Ecto neural progenitor cell (in vitro differentiated cells): ENCODE results near the gene SUSD6.
A peak's percentile ranks its signal among the peaks of the same experiment; 100 is the strongest.
"Not testable (repeated sequence)": the region's sequence is repeated elsewhere in the genome, so short reads cannot be mapped to it uniquely, and the experiment has no call there.

Experiments
- DNase-seq: peaks from one replicate; pipeline ENCODE4 v3.0.0-alpha.2; 2018; ENCODE audit warnings: low spot score

SUSD6 gene

DNA sequence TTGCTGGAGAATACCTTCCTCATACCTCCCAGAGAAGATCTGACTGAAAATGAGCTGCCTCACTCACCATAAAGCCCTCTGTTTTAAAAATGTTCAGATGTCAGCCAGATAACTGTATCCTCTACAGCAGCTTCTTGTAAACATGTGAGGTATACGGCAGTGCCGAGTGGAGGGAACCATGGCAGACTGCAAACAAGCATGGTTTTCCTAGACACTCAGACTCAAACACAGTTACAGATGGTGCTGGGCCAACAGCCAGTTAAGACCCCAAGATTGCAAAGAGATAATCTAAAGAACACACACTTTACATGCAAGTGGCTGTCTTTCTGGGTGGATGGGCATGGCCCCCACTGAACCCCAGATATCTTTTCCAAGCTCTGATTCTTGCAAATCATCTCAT, 20.1 kb upstream of the SUSD6 start:
- no peak for DNase-seq

DNA sequence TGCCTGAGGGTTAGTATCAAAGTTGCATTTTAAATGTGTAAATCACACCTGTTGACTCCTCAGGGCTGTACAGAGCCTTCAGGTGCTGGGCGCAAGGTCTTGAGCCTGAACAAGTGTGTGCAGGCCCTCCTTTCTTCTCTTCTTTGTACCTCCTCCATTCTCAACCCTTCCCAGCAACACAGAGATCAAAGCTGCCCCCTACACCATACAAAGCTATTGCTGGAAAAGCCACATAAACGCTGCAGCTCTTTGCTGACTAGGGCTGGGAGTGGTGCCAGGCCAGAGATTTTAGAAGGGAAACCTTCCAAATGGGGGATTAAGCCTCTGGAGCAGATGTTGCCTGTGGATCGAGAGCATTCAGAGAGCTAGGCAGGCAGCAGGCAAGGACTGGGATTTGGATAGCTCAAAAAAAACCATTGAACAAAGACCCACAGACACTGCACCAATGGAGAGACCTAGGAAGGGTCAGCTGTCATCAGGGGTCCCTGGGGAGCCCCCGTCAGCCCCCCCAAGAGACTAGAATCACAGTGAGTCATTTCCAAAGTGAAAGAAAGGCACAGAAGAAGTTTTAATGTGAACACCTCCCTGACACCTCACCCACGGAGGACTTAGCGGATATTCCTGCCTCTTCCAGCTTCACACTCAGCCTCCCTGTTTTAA, 18.2 kb upstream of the SUSD6 start:
- DNase-seq = peak; percentile 61

DNA sequence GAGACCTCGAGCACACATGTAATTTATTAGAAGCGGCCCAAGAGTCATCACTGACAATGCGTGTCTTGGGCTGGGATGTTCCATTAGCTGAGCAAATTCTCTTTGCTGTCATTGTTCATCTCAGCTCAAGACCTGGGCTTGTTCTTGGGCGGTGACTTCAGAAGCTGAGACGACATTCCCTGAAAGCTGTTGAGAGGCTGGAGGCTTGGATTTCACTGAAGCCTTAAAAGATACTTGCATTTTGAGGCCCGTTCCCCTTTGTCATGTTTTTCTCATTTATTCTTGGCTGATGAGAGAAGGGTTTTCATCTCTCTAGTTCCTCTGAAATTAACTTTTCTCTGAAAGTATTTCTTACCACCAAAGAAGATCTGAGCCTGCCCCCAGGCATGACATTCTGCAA, 16.6 kb upstream of the SUSD6 start:
- DNase-seq = no peak

DNA sequence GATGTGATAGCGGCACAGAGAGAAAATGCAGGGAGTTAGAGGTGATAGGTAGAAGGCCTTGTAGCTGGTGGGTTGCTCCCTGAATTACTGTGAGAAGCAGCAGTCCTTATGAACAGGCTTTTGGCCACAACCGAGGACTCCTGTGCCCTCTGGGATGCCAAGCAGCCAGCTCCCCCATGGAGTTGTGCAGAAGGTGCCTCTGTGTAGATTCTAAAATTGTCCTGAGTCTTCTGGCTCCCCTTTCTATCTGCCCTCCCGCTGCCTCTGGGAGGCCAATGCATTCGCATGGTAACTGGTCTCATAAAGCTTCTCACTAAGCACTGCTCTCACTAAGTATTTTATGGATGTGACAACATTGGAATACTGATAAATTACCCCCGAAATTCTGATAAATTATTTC, 16.1 kb upstream of the SUSD6 start:
- no peak for DNase-seq

DNA sequence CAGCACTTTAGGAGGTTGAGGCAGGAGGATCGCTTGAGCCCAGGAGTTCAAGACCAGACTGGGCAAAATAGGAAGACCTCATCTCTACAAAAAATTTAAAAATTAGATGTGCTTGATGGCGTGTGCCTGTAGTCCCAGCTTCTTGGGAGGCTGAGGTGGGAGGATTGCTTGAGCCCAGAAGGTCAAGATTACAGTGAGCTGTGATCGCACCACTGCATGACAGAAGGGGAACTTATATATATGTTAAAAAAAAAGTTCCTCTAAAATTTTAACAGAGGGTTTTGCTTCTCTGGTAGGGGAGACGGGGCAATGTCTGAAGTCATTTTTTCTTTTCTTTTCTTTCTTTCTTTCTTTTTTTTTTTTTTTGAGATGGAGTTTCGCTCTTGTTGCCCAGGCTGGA, 12.0 kb upstream of the SUSD6 start:
- DNase-seq = not testable (repeated sequence)

DNA sequence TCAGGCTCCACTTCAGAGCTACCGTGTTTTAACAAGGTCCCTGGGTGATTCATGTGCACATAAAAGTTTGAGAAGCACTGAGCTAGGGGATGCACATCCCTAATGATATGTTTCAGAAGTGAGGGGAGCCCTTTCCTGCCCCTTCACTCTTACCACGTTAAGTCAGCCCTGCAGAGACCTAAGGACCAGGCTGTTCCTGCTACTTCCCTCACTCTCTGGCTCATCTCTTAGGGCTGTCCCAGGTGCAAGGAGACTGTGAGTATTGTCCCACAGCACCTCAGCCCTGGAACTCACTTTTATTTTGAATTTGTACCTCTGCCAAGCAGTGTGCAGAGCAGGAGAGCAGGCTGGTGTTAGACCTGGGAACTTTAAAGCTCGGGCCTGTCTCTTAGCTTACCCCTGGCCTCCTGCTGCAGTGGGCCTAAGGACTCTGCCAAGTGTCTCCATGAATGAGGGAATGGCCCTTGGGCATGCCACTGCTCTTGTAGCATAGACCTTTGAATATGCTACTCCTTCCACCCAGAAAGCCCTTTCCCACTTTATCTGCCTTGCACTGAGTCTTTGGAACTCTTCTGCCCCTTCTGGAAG, 11.0 kb upstream of the SUSD6 start:
- DNase-seq = no peak

DNA sequence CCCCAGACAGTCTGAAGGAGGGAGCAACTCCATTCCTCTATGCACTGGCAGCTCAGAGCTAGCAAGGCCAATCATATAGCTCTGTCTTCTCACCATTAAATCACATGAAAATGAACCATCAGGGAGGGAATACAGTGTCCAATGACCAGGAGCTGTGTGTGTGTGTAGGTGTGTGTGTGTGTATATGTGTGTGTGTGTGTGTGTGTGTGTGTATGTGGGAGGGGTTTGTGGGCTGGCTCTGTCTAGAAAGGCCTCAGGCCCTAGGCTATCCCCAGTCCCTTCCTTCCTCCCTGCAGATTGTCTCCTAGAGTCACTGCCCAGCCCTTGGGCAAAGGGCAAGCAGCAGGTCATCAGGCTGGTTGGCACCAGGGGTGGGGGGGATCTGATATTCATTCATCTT, 5.7 kb upstream of the SUSD6 start:
- no peak for DNase-seq

DNA sequence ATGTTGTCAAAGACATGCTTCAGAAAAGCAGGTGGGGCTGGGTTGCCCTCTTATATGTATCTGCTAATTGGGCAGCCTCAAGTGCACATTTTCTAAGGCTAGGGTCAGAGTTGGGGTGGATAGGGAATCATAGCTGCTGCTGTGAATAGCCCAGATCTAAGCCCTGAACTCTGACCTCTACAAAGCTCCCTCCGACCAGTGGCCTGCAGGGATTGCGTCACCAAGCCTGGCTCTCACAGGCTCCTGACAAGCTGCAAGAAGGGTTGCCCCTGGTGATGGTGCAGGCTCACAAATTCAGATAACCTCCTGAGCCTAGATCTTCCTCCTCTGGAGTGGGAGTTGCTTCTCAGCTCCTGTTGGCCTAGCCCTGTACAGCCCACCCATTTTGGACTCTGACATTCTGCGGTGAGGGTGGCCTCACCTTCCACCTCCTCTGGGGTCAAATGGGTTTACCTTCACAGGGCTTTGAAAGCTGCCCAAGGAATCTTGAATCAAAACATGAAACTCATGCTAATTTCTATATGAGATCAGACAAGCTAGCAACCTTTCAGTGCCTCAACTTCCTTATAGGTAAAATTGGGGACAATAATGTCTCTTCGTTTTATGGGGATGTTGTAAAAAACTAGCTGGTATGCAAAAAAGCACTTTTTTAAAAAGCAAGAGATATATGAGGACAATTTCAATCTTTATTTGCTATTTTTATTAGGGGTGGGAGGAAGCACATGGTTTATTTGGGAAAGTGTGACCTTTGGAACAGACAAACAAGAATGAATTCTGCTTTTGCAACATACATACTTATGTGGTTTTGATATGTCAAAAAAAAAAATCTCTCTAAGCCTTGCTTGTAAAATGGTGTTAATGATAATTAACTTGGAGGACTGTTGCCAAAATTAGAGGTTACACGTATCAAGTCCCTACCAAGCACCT, 4.9 kb upstream of the SUSD6 start:
- DNase-seq = peak; percentile 82

DNA sequence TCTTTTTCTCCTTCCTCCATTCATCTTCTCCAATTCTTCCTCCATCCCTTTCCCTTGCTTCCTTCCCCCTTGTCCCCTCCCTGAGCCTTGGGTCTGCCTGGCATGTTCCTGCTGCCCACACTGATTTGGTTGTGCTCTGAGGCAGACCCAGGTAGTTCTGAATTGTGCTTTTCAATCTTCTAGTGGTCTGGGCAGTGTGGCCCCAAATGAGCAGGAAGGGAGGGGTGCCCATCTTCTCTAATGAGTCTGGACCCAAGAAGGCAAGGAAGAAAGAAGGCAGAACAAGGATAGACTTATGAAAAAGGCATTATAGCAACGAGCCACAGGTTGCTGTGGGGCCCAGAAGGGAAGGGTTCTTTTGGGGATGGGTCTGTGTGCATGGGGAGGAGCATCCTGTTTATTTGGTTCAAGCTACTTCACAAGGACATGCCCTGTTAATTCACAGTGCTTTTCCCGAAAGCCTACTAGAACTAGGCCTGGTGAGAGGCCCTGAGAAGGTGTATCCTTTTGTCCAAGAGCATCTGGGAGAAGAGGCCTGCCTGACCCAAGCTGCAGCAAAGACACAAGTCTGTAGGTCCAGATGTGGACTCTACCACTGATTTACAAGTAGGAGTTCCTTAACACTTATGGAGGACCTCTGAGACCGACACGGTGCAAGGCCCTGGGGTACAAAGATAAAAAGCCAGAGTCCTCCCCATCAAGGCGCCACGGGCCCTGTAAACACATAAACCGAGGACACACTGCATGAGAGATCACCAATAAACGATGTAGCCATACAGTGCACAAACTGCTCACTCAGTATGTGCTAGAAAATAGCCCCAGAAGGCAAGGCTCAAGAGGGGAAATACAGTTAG, 1.1 kb upstream of the SUSD6 start:
- DNase-seq = no peak

DNA sequence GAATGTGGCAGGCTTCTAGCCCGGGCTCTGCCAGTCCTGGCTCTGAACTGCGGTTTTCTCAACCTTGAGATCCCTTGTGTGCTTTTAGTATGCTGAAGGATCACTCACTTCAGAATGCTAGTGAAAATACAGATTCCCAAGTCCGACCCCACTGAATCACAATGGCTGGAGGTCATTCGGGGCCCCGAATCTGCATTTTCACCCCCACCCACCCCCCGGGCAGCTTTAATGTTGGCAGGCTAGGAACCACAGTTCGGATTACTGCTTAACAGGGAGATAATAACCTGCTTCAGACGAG, 573 bp upstream of the SUSD6 start:
- DNase-seq = no peak

DNA sequence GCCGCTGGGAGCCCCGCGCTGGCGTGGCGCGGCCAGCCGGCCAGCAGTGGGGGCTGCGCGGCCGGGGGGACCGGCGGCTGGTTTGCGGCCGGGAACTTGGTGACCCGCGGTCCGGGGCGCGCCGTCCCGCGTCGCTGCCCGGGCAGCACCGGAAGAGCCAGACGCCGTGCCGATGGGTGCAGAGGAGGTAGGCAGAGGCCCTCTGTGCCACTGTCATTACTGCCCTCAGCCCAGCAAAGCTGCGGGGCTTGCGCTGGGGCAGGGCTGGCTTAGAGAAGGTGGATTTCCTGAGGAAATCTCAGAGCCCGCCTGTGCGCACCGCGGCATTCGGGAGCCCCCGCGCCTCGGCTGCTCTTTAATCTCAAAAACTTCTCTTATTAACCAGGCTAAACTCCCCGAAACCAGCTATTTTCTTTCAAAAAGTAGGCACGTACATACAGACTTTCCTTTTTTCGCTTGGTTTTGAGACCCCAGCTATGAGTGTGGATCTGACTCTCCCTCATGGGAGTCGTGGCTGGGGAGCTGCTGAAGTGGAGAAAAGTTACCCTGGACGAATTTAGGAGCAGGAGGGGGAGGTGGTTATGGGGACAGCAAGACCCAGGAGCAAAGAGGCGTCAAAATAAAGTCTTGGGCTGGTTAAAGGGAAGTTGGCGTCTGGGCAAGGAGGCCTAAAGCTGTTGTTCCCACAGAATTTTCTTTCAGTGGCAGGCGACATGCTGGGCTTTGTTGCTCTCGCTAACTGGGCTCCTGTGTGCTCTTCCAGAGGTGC, 802 bp downstream of the SUSD6 start:
- DNase-seq = peak; percentile 58

DNA sequence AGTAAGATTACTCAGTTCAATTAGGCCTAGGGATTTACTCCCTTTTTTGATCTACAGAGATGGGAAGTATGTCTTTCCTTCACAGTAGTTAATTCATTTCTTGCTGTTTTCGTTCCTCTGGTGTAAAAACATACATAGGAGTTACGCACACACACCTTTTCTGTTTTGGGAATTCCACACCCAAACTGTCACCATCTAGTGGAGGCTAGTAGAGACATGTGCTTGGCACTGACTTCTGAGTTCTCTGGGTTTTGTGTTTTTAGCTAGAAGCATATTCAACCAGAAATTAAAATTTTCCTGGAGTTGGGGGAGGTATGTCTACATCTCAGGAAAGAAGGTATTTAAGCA, 1.4 kb downstream of the SUSD6 start:
- no peak for DNase-seq

DNA sequence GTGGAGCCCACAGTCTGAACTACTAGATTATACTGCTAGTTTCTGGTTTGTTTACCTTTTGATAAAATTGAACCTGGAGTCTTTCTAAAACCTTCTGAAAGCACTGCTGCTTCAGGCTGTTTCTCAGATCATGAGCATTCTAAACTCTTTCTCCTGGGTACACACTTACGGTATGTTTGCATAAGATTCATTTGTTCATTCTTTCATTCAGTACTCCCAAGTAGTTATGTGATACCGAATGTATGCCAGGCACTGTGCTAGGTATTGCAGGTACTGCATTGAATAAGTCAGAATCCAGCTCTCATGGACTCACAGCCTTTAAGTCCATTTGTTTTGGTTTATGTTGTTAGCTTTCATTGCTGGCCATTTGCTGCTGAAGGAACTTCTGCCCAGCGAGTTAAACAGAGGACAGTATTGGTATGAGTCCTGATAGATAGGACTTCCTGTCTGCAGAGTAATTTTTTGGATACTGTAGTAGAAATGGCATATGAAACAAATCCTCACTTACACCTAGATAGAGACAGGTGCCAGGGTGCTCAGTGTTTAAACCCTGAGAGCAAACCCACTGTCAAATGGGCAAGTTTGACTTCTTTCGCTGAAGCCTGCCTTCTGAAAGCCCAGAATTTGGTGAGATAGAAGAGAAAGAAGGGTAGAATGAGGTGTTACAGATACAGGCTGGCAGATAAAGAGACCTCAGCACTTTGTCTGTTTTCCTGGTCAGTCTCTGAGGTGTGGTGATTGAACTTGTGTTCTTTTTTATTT, 2.1 kb downstream of the SUSD6 start:
- DNase-seq = no peak

DNA sequence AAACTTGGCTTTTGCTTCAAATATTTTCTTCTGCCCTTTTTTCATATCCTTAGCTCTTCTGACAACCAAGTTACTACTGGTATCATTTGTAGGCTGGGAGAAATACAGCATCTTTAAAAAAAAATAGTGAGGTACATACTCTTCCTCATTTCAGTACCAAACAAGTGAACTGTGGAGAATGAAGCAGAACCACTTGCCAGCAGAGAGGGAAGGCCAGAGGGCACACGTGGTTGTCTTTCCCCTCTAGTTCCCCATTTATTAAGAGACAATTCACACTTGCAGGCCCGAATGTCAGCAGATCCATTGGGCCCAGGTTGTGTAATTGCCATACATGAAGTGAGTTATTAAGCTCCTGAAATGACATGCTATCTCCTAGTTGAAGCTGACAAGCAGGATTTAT, 3.2 kb downstream of the SUSD6 start:
- no peak for DNase-seq

DNA sequence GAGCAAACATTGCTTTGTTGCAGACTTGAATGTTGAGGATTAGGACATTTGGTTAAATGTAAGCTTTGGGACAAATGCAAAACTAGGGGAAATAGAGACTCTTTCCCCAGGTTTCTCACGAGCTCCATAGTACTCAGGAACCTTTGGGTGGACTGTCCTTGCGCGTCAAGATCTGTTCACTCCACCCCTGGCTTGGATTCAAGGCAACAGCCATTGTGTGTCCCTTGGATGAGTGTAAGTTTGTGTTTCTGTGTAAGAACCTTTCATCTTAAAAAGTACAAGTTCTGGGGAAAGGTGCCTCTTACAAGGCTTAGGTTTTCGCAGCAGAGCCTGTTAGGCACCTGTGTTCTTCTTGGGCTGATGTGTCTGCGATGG, 3.7 kb downstream of the SUSD6 start:
- no peak for DNase-seq

DNA sequence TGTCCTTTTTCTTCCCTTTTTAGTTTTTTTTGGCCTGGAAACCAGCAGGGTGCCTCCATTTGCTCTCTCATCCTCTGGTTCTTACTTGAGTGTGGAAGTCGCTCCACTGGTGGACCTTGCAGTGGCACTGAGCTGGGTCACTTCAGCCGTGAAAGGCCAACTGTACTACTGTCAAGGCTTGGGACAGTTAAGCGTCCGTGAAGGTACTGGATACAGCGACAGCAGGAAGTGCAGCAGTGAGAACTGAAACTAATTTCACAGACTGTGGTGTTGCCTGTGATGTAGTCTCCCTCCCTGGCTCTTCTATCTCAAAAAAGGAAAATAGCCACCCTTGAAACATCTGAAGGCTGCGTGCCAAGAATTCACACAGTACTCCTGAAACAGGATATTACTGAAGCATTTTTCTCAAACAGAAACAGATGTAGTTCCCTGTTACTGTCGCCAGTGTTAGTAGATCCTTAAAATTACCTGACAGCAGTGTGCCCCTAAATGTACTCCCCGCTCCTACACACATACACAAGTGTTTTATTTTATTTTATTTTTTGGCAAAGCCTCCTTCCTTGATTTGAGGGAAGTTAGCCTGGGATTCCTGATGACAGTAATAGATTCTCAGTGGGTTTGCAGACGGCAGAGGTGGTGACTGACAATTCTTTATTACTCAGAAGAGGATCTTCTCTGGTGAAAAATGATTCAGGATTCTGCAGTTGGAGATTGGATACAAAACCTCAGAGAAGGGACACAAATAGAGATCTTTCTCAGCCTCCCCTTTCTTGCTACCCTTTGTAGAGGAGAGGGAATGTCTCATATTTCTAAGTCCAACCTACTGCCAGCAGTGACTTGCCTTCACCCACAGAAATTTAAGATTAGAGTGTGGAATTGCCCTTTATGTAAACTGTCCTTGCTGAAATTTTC, 4.4 kb downstream of the SUSD6 start:
- no peak for DNase-seq

DNA sequence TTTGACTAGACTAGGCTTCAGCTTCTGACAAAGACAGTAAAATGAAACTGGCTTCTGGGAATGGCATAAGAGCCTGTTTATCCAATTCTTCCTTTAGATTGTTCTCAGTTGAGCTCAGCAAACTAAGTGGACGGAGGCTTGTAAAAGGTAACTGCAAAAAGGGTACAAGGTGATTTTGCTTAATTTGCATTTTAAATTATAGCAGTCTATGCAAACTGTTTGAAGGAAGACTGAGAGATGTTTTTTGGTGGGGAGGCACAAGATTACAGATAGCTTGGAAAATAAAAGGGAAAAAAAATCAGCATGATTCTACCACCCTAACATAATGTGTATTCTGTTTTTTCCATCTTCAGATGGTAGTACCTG, 5.0 kb downstream of the SUSD6 start:
- no peak for DNase-seq

DNA sequence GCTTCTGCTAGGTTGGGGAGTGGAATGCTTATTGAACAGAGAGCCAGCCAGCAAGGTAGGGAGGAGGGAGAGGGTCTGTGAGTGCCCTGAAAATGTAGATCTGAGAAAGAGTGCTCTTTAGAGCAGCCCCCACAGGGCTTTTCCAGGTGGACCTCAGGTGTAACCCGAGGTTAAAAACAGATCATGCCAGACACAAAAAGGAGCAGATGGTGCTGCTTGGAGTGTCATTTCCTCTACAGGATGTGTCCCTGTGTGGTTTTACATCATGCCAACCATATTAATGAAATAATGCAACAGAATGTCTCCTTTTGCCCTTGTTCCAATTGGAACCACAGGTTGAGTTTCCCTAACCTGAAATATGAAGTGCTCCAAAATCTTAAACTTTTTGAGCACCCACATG, 6.4 kb downstream of the SUSD6 start:
- no peak for DNase-seq

DNA sequence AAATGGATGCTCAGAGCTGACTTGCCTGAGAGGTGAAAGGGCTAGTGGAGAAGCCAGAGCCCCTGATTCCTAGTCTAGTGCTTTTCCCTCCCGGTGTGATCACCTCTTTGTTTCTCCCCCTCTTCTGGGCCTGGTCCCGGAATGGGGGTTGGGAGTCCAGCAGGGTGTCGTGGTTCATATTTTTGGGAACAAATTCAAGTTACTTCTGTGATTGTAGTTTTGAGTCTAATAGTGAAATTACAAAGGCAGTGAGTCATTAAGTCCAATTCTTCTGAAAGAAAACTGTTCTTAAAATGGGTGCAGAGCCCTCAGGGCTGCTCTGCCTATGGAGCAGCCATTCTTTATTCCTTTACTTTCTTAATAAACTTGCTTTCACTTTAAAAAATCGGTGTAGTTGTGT, 7.6 kb downstream of the SUSD6 start:
- no peak for DNase-seq

DNA sequence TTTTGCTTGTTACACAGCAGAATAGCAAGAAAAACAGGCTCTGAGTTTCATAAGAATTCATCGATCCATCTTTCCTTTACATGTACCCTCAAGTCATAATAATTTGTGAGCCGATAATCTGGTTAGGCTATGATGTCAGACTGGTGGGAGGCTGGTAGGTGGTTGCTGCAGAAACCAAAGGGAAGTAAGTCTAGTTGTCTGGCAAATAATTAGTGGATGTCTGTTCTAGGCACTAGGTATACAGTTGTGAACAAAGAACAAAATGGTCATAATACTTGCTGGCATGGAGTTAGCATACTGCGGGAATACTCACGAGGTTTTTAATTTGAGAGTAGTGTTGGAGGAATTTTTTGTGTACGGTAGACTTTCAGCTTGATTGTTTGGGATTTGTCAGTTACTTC, 8.8 kb downstream of the SUSD6 start:
- DNase-seq = no peak
